ENCODE data around the gene POLR1G. TPM values are rescaled to one million over a fixed set of nuclear protein-coding genes. Genes with fewer than 3 reads are reported as not detected.

Gene POLR1G
- 1 to 10 TPM; 2.9 to 8.7 (median 6.0) TPM for total RNA-seq

- Histone ChIP-seq H3K36me3 (peaks cover 0 to 12% (median 2%) of the 10 kb centered on the region in 4 donors), H3K27ac (replicated peaks in 1 of 4) (peak within 1 kb of the TSS; percentile 85 to 93 (median 92)), H3K27me3 (peaks cover 0 to 21% (median 10%) of the 10 kb centered on the region in 4 donors), H3K9me3 (no peaks in the 10 kb centered on the region), H3K4me1 (peaks cover 31 to 50% (median 45%) of the 10 kb centered on the region in 4 donors), H3K4me3 (peak within 1 kb of the TSS; percentile 57 to 72 (median 68))
- peak; percentile 95 for DNase-seq (ENCODE audit: extremely low spot score)
- intact Hi-C loops (cut with DNase I) = no loop called here
- TF ChIP-seq EP300 (IDR thresholded peaks at IDR 0.05) (no peak), POLR2AphosphoS5 (IDR thresholded peaks at IDR 0.05) (peak; percentile 54 to 57), POLR2A (IDR thresholded peaks at IDR 0.05; ENCODE audit: low read depth) (no peak), CTCF (IDR thresholded peaks at IDR 0.05) (peak in 1 of 3 experiments; percentile 50)
- under 1% methylated on average over 40 of the region's 51 CpGs for WGBS
Measured at GRCh38 chr19:45406226-45407090, at the start of gene POLR1G. TSS of gene POLR1G (plus strand) at chr19:45406644. CDS start at chr19:45406697, 53 bp downstream.

- intact Hi-C loops (cut with DNase I) = no loop called here
Measured at GRCh38 chr19:45356760-45357444, 49.5 kb upstream of the POLR1G start.

GRCh38 chr19:45357445-45357783, 49.0 kb upstream of the POLR1G start:
- no peak for DNase-seq (ENCODE audit: extremely low spot score)
- WGBS = 89% methylated on average over 11 of the region's 11 CpGs
- Histone ChIP-seq H3K9me3 (no peaks in the 10 kb centered on the region), H3K27me3 (no peaks in the 10 kb centered on the region), H3K4me1 (no peaks in the 10 kb centered on the region), H3K27ac (replicated peaks in 1 of 4) (no peak overlapping the region), H3K36me3 (peaks cover 0 to 89% (median 62%) of the 10 kb centered on the region in 4 donors), H3K4me3 (no peak overlapping the region)
- no peak for TF ChIP-seq POLR2AphosphoS5 (IDR thresholded peaks at IDR 0.05)
- intact Hi-C loops (cut with DNase I) = no loop called here

More at GRCh38 chr19:45356760-45357444, 49.5 kb upstream of the POLR1G start:
- no peak for DNase-seq (ENCODE audit: extremely low spot score)
- H3K27ac ChIP-seq (replicated peaks in 1 of 4) = no peak overlapping the region
- no peaks in the 10 kb centered on the region for H3K9me3 ChIP-seq
- H3K4me1 ChIP-seq = no peaks in the 10 kb centered on the region
- no peaks in the 10 kb centered on the region for H3K27me3 ChIP-seq
- no peak for TF ChIP-seq EP300 (IDR thresholded peaks at IDR 0.05)
- TF ChIP-seq POLR2A (IDR thresholded peaks at IDR 0.05; ENCODE audit: low read depth) = no peak
- TF ChIP-seq POLR2AphosphoS5 (IDR thresholded peaks at IDR 0.05) = no peak
- TF ChIP-seq CTCF (IDR thresholded peaks at IDR 0.05) = no peak
- no peak overlapping the region for H3K4me3 ChIP-seq
- peaks cover 1 to 89% (median 62%) of the 10 kb centered on the region in 4 donors for H3K36me3 ChIP-seq
- WGBS = 94% methylated on average over 16 of the region's 20 CpGs

- H3K9me3 ChIP-seq = no peaks in the 10 kb centered on the region
- TF ChIP-seq POLR2AphosphoS5 (IDR thresholded peaks at IDR 0.05) (no peak), EP300 (IDR thresholded peaks at IDR 0.05) (no peak), POLR2A (IDR thresholded peaks at IDR 0.05; ENCODE audit: low read depth) (no peak), CTCF (IDR thresholded peaks at IDR 0.05) (no peak)
- H3K27me3 ChIP-seq = no peaks in the 10 kb centered on the region
- no peak overlapping the region for H3K27ac ChIP-seq (replicated peaks in 1 of 4)
- WGBS = 95% methylated on average over 10 of the region's 12 CpGs
- no peak overlapping the region for H3K4me3 ChIP-seq
- no peaks in the 10 kb centered on the region for H3K4me1 ChIP-seq
- DNase-seq (ENCODE audit: extremely low spot score) = no peak
- intact Hi-C loops (cut with DNase I) = no loop called here
- peaks cover 0 to 89% (median 58%) of the 10 kb centered on the region in 4 donors for H3K36me3 ChIP-seq
Measured at GRCh38 chr19:45358213-45358792, 48.1 kb upstream of the POLR1G start.

GRCh38 chr19:45361608-45362007, 44.8 kb upstream of the POLR1G start:
- Histone ChIP-seq H3K27me3 (no peaks in the 10 kb centered on the region), H3K4me3 (no peak overlapping the region), H3K27ac (replicated peaks in 1 of 4) (no peak overlapping the region), H3K36me3 (peaks cover 8 to 87% (median 61%) of the 10 kb centered on the region in 4 donors), H3K4me1 (no peaks in the 10 kb centered on the region), H3K9me3 (no peaks in the 10 kb centered on the region)
- TF ChIP-seq CTCF (IDR thresholded peaks at IDR 0.05) = no peak
- no peak for TF ChIP-seq POLR2AphosphoS5 (IDR thresholded peaks at IDR 0.05)
- TF ChIP-seq POLR2A (IDR thresholded peaks at IDR 0.05; ENCODE audit: low read depth) = no peak
- no peak for TF ChIP-seq EP300 (IDR thresholded peaks at IDR 0.05)
- WGBS = 90% methylated on average over 14 of the region's 14 CpGs
- intact Hi-C loops (cut with DNase I) = no loop called here
- no peak for DNase-seq (ENCODE audit: extremely low spot score)
